Islet precursor cell (in vitro differentiated cells): ENCODE measurements around the gene CUL9.
A peak's percentile ranks its signal among the peaks of the same experiment; 100 is the strongest.

ENCODE experiments used
- DNase-seq: peaks from one replicate; pipeline ENCODE4 v3.0.0-alpha.2; 2018

The CUL9 gene

GRCh38 chr6:43202451-43202850 is 20.5 kb downstream of the CUL9 start:
- no peak for DNase-seq

GRCh38 chr6:43203029-43203717 is 21.2 kb downstream of the CUL9 start:
- no peak for DNase-seq

GRCh38 chr6:43203718-43204095 is 21.7 kb downstream of the CUL9 start:
- DNase-seq, result no peak

- DNase-seq, result no peak
Measured at GRCh38 chr6:43204271-43205105, 22.5 kb downstream of the CUL9 start.

- no peak for DNase-seq
Measured at GRCh38 chr6:43205849-43206248, 23.9 kb downstream of the CUL9 start.

- no peak for DNase-seq
Measured at GRCh38 chr6:43207286-43207685, 25.3 kb downstream of the CUL9 start.

GRCh38 chr6:43211955-43212354 is 30.0 kb downstream of the CUL9 start:
- no peak for DNase-seq

GRCh38 chr6:43213431-43213830 is 31.4 kb downstream of the CUL9 start:
- no peak for DNase-seq

- peak; percentile 41 for DNase-seq
Measured at GRCh38 chr6:43215066-43215465, 33.1 kb downstream of the CUL9 start.

- DNase-seq, result peak; percentile 38
Measured at GRCh38 chr6:43216200-43216599, 34.2 kb downstream of the CUL9 start.

- peak; percentile 21 for DNase-seq
Measured at GRCh38 chr6:43217351-43217750, 35.4 kb downstream of the CUL9 start.

GRCh38 chr6:43219119-43219518 is 37.1 kb downstream of the CUL9 start:
- peak; percentile 40 for DNase-seq

- peak; percentile 44 for DNase-seq
Measured at GRCh38 chr6:43219814-43220213, 37.8 kb downstream of the CUL9 start.

GRCh38 chr6:43220439-43220951 is 38.5 kb downstream of the CUL9 start:
- peak; percentile 45 for DNase-seq

- DNase-seq, result peak; percentile 47
Measured at GRCh38 chr6:43221046-43221972, 39.3 kb downstream of the CUL9 start.

GRCh38 chr6:43222418-43223059 is 40.5 kb downstream of the CUL9 start:
- peak; percentile 42 for DNase-seq

GRCh38 chr6:43223175-43223574 is 41.2 kb downstream of the CUL9 start:
- peak; percentile 52 for DNase-seq

GRCh38 chr6:43226192-43226851 is 44.3 kb downstream of the CUL9 start:
- DNase-seq, result peak; percentile 50

- DNase-seq, result peak; percentile 89
Measured at GRCh38 chr6:43228951-43229802, 47.2 kb downstream of the CUL9 start, which contains the start of gene DNPH1. Gene DNPH1, minus strand, starts transcription at chr6:43229481. Its CDS starts 25 bp downstream, at chr6:43229456.

- peak; percentile 20 for DNase-seq
Measured at GRCh38 chr6:43229803-43230620, 48.0 kb downstream of the CUL9 start.
